DND-41 (cell line): ENCODE data around the gene DPEP2NB.
A peak's percentile ranks its signal among the peaks of the same experiment; 100 is the strongest.

Experiments
- ATAC-seq: fragments of 200-7000 bp; cut with Tn5 transposase; 3 replicates; pipeline ENCODE4 v1.9.1; 2021; ENCODE audit warnings: low read depth; ENCODE audit not compliant: insufficient read depth
- DNase-seq: peaks from one replicate; pipeline ENCODE4 v3.0.0-alpha.2; 2020
- H2AFZ ChIP-seq: 2 replicates; pipeline ENCODE4 v1.6.0; 2012; ENCODE audit warnings: low read depth, low read length
- H3K27ac ChIP-seq: 2 replicates; pipeline ENCODE4 v1.5.1; 2012; ENCODE audit warnings: low read length, inconsistent platforms
- H3K27me3 ChIP-seq: fragments of 200-600 bp; sonication (generic); 2 replicates; pipeline ENCODE4 v1.6.0; 2012; ENCODE audit warnings: low read length, mild to moderate bottlenecking, inconsistent platforms; ENCODE audit not compliant: insufficient read depth, poor library complexity
- H3K36me3 ChIP-seq: 2 replicates; pipeline ENCODE4 v1.5.1; 2012; ENCODE audit warnings: low read length, inconsistent platforms; ENCODE audit not compliant: insufficient read depth
- H3K4me1 ChIP-seq: 2 replicates; pipeline ENCODE4 v1.5.1; 2012; ENCODE audit warnings: mild to moderate bottlenecking, low read length; ENCODE audit not compliant: insufficient read depth
- H3K4me2 ChIP-seq: 2 replicates; pipeline ENCODE4 v1.6.0; 2012; ENCODE audit warnings: mild to moderate bottlenecking, moderate library complexity, low read length, inconsistent platforms; ENCODE audit not compliant: insufficient read depth
- H3K4me3 ChIP-seq, 2 experiments: fragments of 200-600 bp in 1 of 2; shearing (Covaris generic) in 1 of 2; 2 replicates each; pipeline ENCODE4 v1.5.1; 2012 to 2016; ENCODE audit warnings: inconsistent platforms in 2 of 2, low read length in 2 of 2, mild to moderate bottlenecking in 2 of 2, low read depth in 1 of 2, moderate library complexity in 1 of 2
- H3K79me2 ChIP-seq: 2 replicates; pipeline ENCODE4 v1.6.0; 2012; ENCODE audit warnings: low read length, inconsistent platforms; ENCODE audit not compliant: insufficient read depth
- H3K9ac ChIP-seq: 2 replicates; pipeline ENCODE4 v1.6.0; 2012; ENCODE audit warnings: low read depth, mild to moderate bottlenecking, inconsistent platforms, low read length, moderate library complexity
- H3K9me3 ChIP-seq: 2 replicates; pipeline ENCODE4 v1.5.1; 2012; ENCODE audit warnings: low read length, moderate library complexity, mild to moderate bottlenecking, inconsistent platforms; ENCODE audit not compliant: insufficient read depth, severe bottlenecking
- H4K20me1 ChIP-seq: 2 replicates; pipeline ENCODE4 v1.6.0; 2012; ENCODE audit warnings: low read length; ENCODE audit not compliant: insufficient read depth
- CTCF ChIP-seq: IDR thresholded peaks from 2 replicates; pipeline ENCODE4 v1.5.1; 2012; ENCODE audit warnings: borderline replicate concordance, low read length, moderate library complexity, mild to moderate bottlenecking; ENCODE audit not compliant: poor library complexity, severe bottlenecking; ENCODE audit errors: extremely low read depth
- EZH2 ChIP-seq: IDR thresholded peaks from 3 replicates; pipeline ENCODE4 v1.6.1; 2012; ENCODE audit warnings: borderline replicate concordance, low read depth, mild to moderate bottlenecking, moderate library complexity, low read length, inconsistent platforms; ENCODE audit not compliant: severe bottlenecking

The DPEP2NB gene

GRCh38 chr16:67993207-67994039 lies 22.3 kb downstream of the DPEP2NB start:
- Histone ChIP-seq H3K9me3 (no peaks in the 10 kb centered on the region), H3K4me3 (peak overlapping the region in 1 of 2 experiments; percentile 35; a peak in 2 of 4 replicates), H3K79me2 (no peaks in the 10 kb centered on the region), H3K27ac (peak overlapping the region; percentile 48; the same call in 1 of the 2 replicates), H2AFZ (peak overlapping the region; percentile 71), H3K4me1 (peaks cover 24% of the 10 kb centered on the region), H3K4me2 (peak overlapping the region; percentile 58), H3K36me3 (no peaks in the 10 kb centered on the region), H3K27me3 (no peaks in the 10 kb centered on the region), H4K20me1 (no peaks in the 10 kb centered on the region; the same call in 1 of the 2 replicates), H3K9ac (peak overlapping the region; percentile 49)
- ATAC-seq (peak; percentile 96), DNase-seq (peak; percentile 84)
- TF ChIP-seq CTCF (peak; percentile 95), EZH2 (no peak)

GRCh38 chr16:67992661-67993206 lies 23.0 kb downstream of the DPEP2NB start:
- H3K4me1 ChIP-seq = peaks cover 17% of the 10 kb centered on the region
- ATAC-seq (no peak), DNase-seq (no peak)
- TF ChIP-seq EZH2 (no peak), CTCF (no peak)
- no peaks in the 10 kb centered on the region for H3K9me3 ChIP-seq
- peak overlapping the region in 1 of 2 experiments; percentile 35; a peak in 1 of 4 replicates for H3K4me3 ChIP-seq
- no peaks in the 10 kb centered on the region for H3K36me3 ChIP-seq
- H3K4me2 ChIP-seq = peak overlapping the region; percentile 58
- no peaks in the 10 kb centered on the region; the same call in 1 of the 2 replicates for H4K20me1 ChIP-seq
- H3K27ac ChIP-seq = 0 out of 2 replicates have a peak overlapping the region, but pooled peaks have one; percentile 7
- H3K79me2 ChIP-seq = no peaks in the 10 kb centered on the region
- no peaks in the 10 kb centered on the region for H3K27me3 ChIP-seq
- peak overlapping the region; percentile 71 for H2AFZ ChIP-seq
- peak overlapping the region; percentile 49 for H3K9ac ChIP-seq

- Histone ChIP-seq H3K9me3 (no peaks in the 10 kb centered on the region), H3K4me1 (peaks cover 17% of the 10 kb centered on the region), H3K4me3 (no peak overlapping the region), H3K27me3 (no peaks in the 10 kb centered on the region), H4K20me1 (no peaks in the 10 kb centered on the region; the same call in 1 of the 2 replicates), H3K36me3 (no peaks in the 10 kb centered on the region), H3K27ac (no peak overlapping the region), H3K4me2 (no peak overlapping the region), H3K79me2 (no peaks in the 10 kb centered on the region), H2AFZ (no peak overlapping the region), H3K9ac (no peak overlapping the region)
- TF ChIP-seq EZH2 = no peak
- no peak for TF ChIP-seq CTCF
- ATAC-seq (no peak), DNase-seq (no peak)
Observed at GRCh38 chr16:67990018-67990386, 25.7 kb downstream of the DPEP2NB start.
